OCI-LY7 (cell line): ENCODE results near the gene RSPH9. TPM values are rescaled to one million over a fixed set of nuclear protein-coding genes. Genes with fewer than 3 reads are reported as not detected.
"Not testable (repeated sequence)": the region's sequence is repeated elsewhere in the genome, so short reads cannot be mapped to it uniquely, and the experiment has no call there.

Experiments
- BruUV-seq: library from RNA; stranded (reverse); fragments of 400-500 nt; replicated peaks from 2 replicates; lab custom pipeline; 2021; lab: Mats Ljungman, UMichigan
- CTCF ChIA-PET: fragments of 300-600 bp; sonication (Branson Sonifier 250); formaldehyde crosslinking; loops from one replicate; lab custom pipeline; 2022; ENCODE audit warnings: antibody characterized with exemption; ENCODE audit not compliant: unreplicated experiment; lab: Charles Lee
- POLR2A ChIA-PET: fragments of 300-600 bp; sonication (Branson Sonifier 250); formaldehyde crosslinking; loops from one replicate; lab custom pipeline; 2022; ENCODE audit warnings: antibody characterized with exemption; lab: Charles Lee
- DNase-seq: peaks from one replicate; pipeline ENCODE4 v3.0.0-alpha.2; 2015; ENCODE audit warnings: low spot score
- H2AFZ ChIP-seq: fragments of 200-600 bp; sonication (generic), shearing (Covaris generic); 2 replicates; pipeline ENCODE4 v1.6.1; 2014; ENCODE audit warnings: mild to moderate bottlenecking, antibody characterized with exemption, low read length, moderate library complexity
- H3K27ac ChIP-seq: fragments of 200-600 bp; sonication (generic); 2 replicates; pipeline ENCODE4 v1.5.1; 2014; ENCODE audit warnings: mixed run types, low read depth, mild to moderate bottlenecking, moderate library complexity, low read length, inconsistent platforms; ENCODE audit not compliant: poor library complexity, severe bottlenecking
- H3K36me3 ChIP-seq: fragments of 200-600 bp; sonication (generic); 2 replicates; pipeline ENCODE4 v1.6.1; 2014; ENCODE audit warnings: mild to moderate bottlenecking, antibody characterized with exemption, low read length, moderate library complexity, mixed read lengths; ENCODE audit not compliant: insufficient read depth
- H3K4me1 ChIP-seq: fragments of 200-600 bp; sonication (generic); 2 replicates; pipeline ENCODE4 v1.5.1; 2014; ENCODE audit warnings: mild to moderate bottlenecking, low read length; ENCODE audit not compliant: insufficient read depth, poor library complexity, severe bottlenecking
- H3K4me2 ChIP-seq: fragments of 200-600 bp; sonication (generic); 2 replicates; pipeline ENCODE4 v1.6.1; 2014; ENCODE audit warnings: mild to moderate bottlenecking, low read length
- H3K4me3 ChIP-seq: fragments of 200-600 bp; sonication (generic); 2 replicates; pipeline ENCODE4 v1.5.1; 2014; ENCODE audit warnings: mild to moderate bottlenecking, low read depth, low read length; ENCODE audit not compliant: poor library complexity, severe bottlenecking
- H3K79me2 ChIP-seq: fragments of 200-600 bp; sonication (generic); 2 replicates; pipeline ENCODE4 v1.6.1; 2016; ENCODE audit warnings: low read depth, mild to moderate bottlenecking, low read length, moderate library complexity, mixed read lengths; ENCODE audit not compliant: insufficient read depth
- H3K9me2 ChIP-seq: fragments of 200-600 bp; sonication (generic); 2 replicates; pipeline ENCODE4 v1.6.1; 2016; ENCODE audit warnings: mild to moderate bottlenecking, low read length, mixed read lengths; ENCODE audit not compliant: insufficient read depth
- H3K9me3 ChIP-seq: fragments of 200-600 bp; sonication (generic); 2 replicates; pipeline ENCODE4 v1.6.1; 2014; ENCODE audit warnings: mild to moderate bottlenecking, mixed run types, low read length, mixed read lengths
- H4K20me1 ChIP-seq: fragments of 200-600 bp; sonication (generic); 2 replicates; pipeline ENCODE4 v1.6.1; 2014; ENCODE audit warnings: mild to moderate bottlenecking, antibody characterized with exemption, low read length, moderate library complexity, mixed read lengths; ENCODE audit not compliant: insufficient read depth
- EZH2phosphoT487 ChIP-seq: fragments of 200-600 bp; sonication (generic); IDR thresholded peaks from 2 replicates; pipeline ENCODE4 v1.6.1; 2018; ENCODE audit warnings: low read depth, borderline replicate concordance, mild to moderate bottlenecking, mixed run types, antibody characterized with exemption, low read length, moderate library complexity, mixed read lengths
- intact Hi-C: fragments of 100-400 bp; cut with micrococcal nuclease; formaldehyde crosslinking; loops from one replicate; pipeline ENCODE4 v1.10.0; 2022; ENCODE audit not compliant: unreplicated experiment
- total RNA-seq, 2 experiments: library from RNA; depleted of rRNA in 1 of 2; stranded (reverse); fragments of >200 nt in 1 of 2; shearing (Covaris generic) in 1 of 2; gene quantifications; 2 replicates each; pipeline ENCODE4 v1.2.3, GENCODE V29; 2014 to 2022
- TF ChIP-seq, protein P1 (sequence below): fragments of 200-600 bp; sonication (generic); conservative IDR thresholded peaks from 2 replicates; pipeline ENCODE4 v1.5.1; 2014; ENCODE audit warnings: mild to moderate bottlenecking, antibody characterized with exemption, low read length, moderate library complexity, mixed read lengths

RSPH9 gene
- total RNA-seq, 2 experiments from 2014 or later: 0.28 TPM; not detected in 1

DNA sequence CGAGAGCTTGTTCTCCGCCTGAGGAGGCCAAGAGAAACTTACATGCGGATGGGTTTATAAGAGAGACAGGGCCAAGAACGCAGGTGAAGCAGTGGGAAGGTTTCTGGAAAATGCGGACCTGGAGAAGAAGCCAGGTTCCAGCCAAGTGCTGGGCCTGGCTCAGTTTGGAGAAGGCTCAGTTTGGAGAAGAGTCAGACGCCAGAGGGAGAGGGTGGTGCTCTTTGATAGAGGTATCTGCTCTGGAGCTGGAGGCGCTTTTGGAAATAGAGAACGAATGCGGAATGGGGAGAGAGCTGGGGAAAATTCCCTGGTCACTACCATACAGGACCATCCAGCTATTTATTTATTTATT, 753 bp downstream of the RSPH9 start:
- Histone ChIP-seq H4K20me1 (no peaks in the 10 kb centered on the region), H3K36me3 (peaks cover 25% of the 10 kb centered on the region), H3K4me3 (no peak overlapping the region), H3K9me3 (no peaks in the 10 kb centered on the region), H3K9me2 (no peaks in the 10 kb centered on the region), H3K4me2 (peak overlapping the region; percentile 6; the same call in 1 of the 2 replicates), H2AFZ (no peak overlapping the region), H3K4me1 (no peaks in the 10 kb centered on the region), H3K79me2 (peaks cover 6% of the 10 kb centered on the region), H3K27ac (no peak overlapping the region)
- DNase-seq: no peak
- POLR2A ChIA-PET: interaction anchor here (0.6 to 1.0 kb wide), 3 partner anchors 16 to 952 kb away, joined by 3 to 5 read pairs (median 4); partner anchors contain the start of gene GTPBP2
- TF ChIP-seq, protein P1, sequence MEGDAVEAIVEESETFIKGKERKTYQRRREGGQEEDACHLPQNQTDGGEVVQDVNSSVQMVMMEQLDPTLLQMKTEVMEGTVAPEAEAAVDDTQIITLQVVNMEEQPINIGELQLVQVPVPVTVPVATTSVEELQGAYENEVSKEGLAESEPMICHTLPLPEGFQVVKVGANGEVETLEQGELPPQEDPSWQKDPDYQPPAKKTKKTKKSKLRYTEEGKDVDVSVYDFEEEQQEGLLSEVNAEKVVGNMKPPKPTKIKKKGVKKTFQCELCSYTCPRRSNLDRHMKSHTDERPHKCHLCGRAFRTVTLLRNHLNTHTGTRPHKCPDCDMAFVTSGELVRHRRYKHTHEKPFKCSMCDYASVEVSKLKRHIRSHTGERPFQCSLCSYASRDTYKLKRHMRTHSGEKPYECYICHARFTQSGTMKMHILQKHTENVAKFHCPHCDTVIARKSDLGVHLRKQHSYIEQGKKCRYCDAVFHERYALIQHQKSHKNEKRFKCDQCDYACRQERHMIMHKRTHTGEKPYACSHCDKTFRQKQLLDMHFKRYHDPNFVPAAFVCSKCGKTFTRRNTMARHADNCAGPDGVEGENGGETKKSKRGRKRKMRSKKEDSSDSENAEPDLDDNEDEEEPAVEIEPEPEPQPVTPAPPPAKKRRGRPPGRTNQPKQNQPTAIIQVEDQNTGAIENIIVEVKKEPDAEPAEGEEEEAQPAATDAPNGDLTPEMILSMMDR: no peak
- CTCF ChIA-PET: no interaction called here
- no TSS peak for BruUV-seq
- intact Hi-C loops: no loop called here

DNA sequence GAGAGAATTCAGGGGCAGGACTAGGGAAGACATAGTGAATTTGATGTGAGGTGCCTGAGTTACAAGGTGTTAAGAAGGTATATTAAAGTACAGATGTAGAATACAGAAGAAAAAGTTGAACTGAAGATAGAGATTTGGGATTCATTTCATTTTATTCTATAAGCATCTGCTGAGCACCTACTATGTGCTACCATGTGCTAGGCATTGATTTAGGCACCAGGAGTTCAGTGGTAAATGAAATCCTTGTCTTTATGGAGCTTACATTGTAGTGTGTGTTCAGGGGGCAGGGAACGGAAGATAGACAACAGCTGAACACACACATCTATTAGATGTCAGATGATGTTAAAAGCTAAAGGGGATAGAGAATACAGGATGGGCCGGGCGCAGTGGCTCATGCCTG, 2.8 kb downstream of the RSPH9 start:
- intact Hi-C loops: no loop called here
- Histone ChIP-seq H3K4me1 (no peaks in the 10 kb centered on the region), H3K9me3 (no peaks in the 10 kb centered on the region), H3K27ac (no peak overlapping the region), H3K9me2 (no peaks in the 10 kb centered on the region), H3K4me2 (no peak overlapping the region), H3K36me3 (peaks cover 6% of the 10 kb centered on the region; the same call in 1 of the 2 replicates), H4K20me1 (no peaks in the 10 kb centered on the region), H2AFZ (no peak overlapping the region), H3K79me2 (no peaks in the 10 kb centered on the region), H3K4me3 (no peak overlapping the region)
- ChIA-PET POLR2A (interaction anchor here (1.0 kb wide), 1 partner anchor 192 kb away, joined by 3 read pairs; no protein-coding TSS in a partner anchor), CTCF (no interaction called here)
- no peak for TF ChIP-seq EZH2phosphoT487
- TF ChIP-seq, protein P1: no peak
- DNase-seq: no peak
- BruUV-seq: no TSS peak

GRCh38 chr6:43648248-43648647, 3.4 kb downstream of the RSPH9 start:
- intact Hi-C loops: no loop called here
- Histone ChIP-seq H3K27ac (no peak overlapping the region), H4K20me1 (no peaks in the 10 kb centered on the region), H2AFZ (no peak overlapping the region), H3K4me1 (no peaks in the 10 kb centered on the region), H3K79me2 (no peaks in the 10 kb centered on the region), H3K9me2 (no peaks in the 10 kb centered on the region), H3K36me3 (no peaks in the 10 kb centered on the region), H3K4me3 (no peak overlapping the region), H3K9me3 (no peaks in the 10 kb centered on the region), H3K4me2 (no peak overlapping the region)
- ChIA-PET CTCF (no interaction called here), POLR2A (interaction anchor here (1.0 kb wide), 1 partner anchor 191 kb away, joined by 3 read pairs; no protein-coding TSS in a partner anchor)
- TF ChIP-seq, protein P1: no peak
- no peak for TF ChIP-seq EZH2phosphoT487
- DNase-seq: no peak
- no TSS peak for BruUV-seq

DNA sequence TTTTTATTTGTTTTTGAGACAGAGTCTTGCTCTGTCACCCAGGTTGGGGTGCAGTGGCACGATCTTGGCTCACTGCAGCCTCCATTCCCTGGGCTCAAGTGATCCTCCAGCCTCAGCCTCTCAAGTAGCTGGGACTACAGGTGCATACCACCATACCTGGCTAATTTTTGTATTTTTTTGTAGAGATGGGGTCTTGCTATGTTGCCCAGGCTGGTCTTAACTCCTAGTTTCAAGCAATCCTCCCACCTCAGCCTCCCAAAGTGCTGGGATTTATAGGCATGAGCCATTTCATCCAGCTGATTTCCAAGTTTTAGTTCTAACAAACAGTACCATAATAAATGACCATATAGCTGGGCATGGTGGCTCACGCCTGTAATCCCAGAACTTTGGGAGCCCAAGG, 8.0 kb downstream of the RSPH9 start:
- H3K4me3 ChIP-seq, H3K4me1 ChIP-seq, H3K9me3 ChIP-seq, H4K20me1 ChIP-seq, BruUV-seq, H3K4me2 ChIP-seq, H3K36me3 ChIP-seq, H2AFZ ChIP-seq, DNase-seq, H3K79me2 ChIP-seq, CTCF ChIA-PET, intact Hi-C loops, H3K27ac ChIP-seq, H3K9me2 ChIP-seq: not testable (repeated sequence)
- POLR2A ChIA-PET: interaction anchor here (0.6 to 1.0 kb wide), 2 partner anchors 8 to 10 kb away, joined by 3 to 4 read pairs; no protein-coding TSS in a partner anchor
